ENCODE results near the gene CGGBP1.

CGGBP1 gene

DNA sequence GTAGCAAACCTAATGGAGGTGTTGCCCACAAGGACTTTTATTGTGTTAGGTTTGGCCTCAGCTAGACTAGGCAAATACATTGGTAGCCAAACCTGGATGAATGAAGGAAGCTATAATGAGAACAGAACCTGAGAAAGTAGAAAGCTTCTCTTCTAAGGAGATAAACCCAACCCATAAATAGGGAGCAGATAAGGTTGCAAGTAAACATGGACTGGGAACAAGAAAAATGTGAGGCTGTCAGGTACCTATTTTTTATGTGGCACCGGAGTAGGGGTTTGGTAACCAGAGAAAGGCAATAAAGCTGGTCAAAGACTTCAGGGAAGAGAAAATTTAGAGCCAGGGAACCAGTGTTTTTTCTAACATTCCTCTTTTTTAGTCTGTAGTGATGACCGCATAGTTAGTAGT lies 25.3 kb upstream of the CGGBP1 start:
- no peak overlapping the region for H3K4me3 ChIP-seq (ENCODE audit: low read length)
- H4K5ac ChIP-seq (ENCODE audit: low read length): no peak overlapping the region
- H3K23ac ChIP-seq (ENCODE audit: low read length): no peak overlapping the region
- H3K36me3 ChIP-seq (ENCODE audit: control insufficient read depth, insufficient read depth, low read length): no peaks in the 10 kb centered on the region
- no peak overlapping the region for H2BK15ac ChIP-seq (replicated peaks; ENCODE audit: low read depth)
- no peak overlapping the region for H2BK120ac ChIP-seq (ENCODE audit: low read depth, low read length)
- WGBS (ENCODE audit: extremely low coverage, insufficient coverage, low lambda C conversion rate): no CpG with 5 or more reads among the region's 2 CpGs
- peaks cover 4% of the 10 kb centered on the region for H3K79me2 ChIP-seq (ENCODE audit: control insufficient read depth, insufficient read depth, low read length)
- H3K4me2 ChIP-seq (ENCODE audit: low read length): no peak overlapping the region
- H3K79me1 ChIP-seq (ENCODE audit: low read length): peaks cover 9% of the 10 kb centered on the region
- H3K4me1 ChIP-seq (ENCODE audit: control insufficient read depth, low read depth, low read length): peaks cover 3% of the 10 kb centered on the region
- no peak overlapping the region for H3K18ac ChIP-seq (ENCODE audit: low read length)
- no peak overlapping the region for H3K9ac ChIP-seq (ENCODE audit: low read length)
- no peak overlapping the region for H3K4ac ChIP-seq (ENCODE audit: low read depth, low read length)
- no peak overlapping the region for H3K27ac ChIP-seq (ENCODE audit: low read depth, low read length)
- H2AK5ac ChIP-seq (ENCODE audit: low read length): no peak overlapping the region
- no peak overlapping the region for H3K56ac ChIP-seq (ENCODE audit: low read length)
- DNase-seq: no peak
- no peak overlapping the region for H2BK5ac ChIP-seq (ENCODE audit: low read length)
- H3K27me3 ChIP-seq (ENCODE audit: insufficient read depth, low read length, poor library complexity): no peaks in the 10 kb centered on the region
- no peak overlapping the region for H4K8ac ChIP-seq (ENCODE audit: low read depth, low read length)

DNA sequence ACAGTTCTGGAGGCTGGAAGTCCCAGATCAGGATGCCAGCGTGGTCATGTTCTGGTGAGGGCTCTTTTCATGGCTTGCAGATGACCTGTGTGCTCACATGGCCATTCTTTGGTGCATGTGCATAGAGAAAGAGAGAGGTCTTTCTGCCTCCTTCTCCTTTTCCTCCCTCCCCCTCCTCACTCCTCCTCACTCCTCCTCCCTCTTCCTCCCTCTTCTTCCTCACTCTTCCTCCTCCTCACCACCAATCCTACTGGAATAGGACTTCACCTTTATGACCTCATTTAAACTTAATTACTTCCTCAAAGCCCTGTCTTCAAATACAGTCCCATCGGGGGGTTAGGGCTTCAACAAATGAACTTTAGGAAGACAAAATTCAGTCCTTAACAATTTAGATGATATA lies 24.0 kb upstream of the CGGBP1 start:
- no peak for DNase-seq
- no peak overlapping the region for H4K5ac ChIP-seq (ENCODE audit: low read length)
- H3K4me1 ChIP-seq (ENCODE audit: control insufficient read depth, low read depth, low read length): peaks cover 3% of the 10 kb centered on the region
- no peak overlapping the region for H3K9ac ChIP-seq (ENCODE audit: low read length)
- no peaks in the 10 kb centered on the region for H3K27me3 ChIP-seq (ENCODE audit: insufficient read depth, low read length, poor library complexity)
- no peak overlapping the region for H3K23ac ChIP-seq (ENCODE audit: low read length)
- H3K79me2 ChIP-seq (ENCODE audit: control insufficient read depth, insufficient read depth, low read length): peaks cover 4% of the 10 kb centered on the region
- H3K4me2 ChIP-seq (ENCODE audit: low read length): no peak overlapping the region
- H3K4ac ChIP-seq (ENCODE audit: low read depth, low read length): no peak overlapping the region
- no peak overlapping the region for H4K8ac ChIP-seq (ENCODE audit: low read depth, low read length)
- no peak overlapping the region for H2BK15ac ChIP-seq (replicated peaks; ENCODE audit: low read depth)
- no peak overlapping the region for H3K18ac ChIP-seq (ENCODE audit: low read length)
- H3K36me3 ChIP-seq (ENCODE audit: control insufficient read depth, insufficient read depth, low read length): no peaks in the 10 kb centered on the region
- H3K27ac ChIP-seq (ENCODE audit: low read depth, low read length): no peak overlapping the region
- peaks cover 9% of the 10 kb centered on the region for H3K79me1 ChIP-seq (ENCODE audit: low read length)
- no peak overlapping the region for H3K56ac ChIP-seq (ENCODE audit: low read length)
- H2BK120ac ChIP-seq (ENCODE audit: low read depth, low read length): no peak overlapping the region
- H3K4me3 ChIP-seq (ENCODE audit: low read length): no peak overlapping the region
- no peak overlapping the region for H2AK5ac ChIP-seq (ENCODE audit: low read length)
- no peak overlapping the region for H2BK5ac ChIP-seq (ENCODE audit: low read length)
- no CpG with 5 or more reads among the region's 2 CpGs for WGBS (ENCODE audit: extremely low coverage, insufficient coverage, low lambda C conversion rate)

DNA sequence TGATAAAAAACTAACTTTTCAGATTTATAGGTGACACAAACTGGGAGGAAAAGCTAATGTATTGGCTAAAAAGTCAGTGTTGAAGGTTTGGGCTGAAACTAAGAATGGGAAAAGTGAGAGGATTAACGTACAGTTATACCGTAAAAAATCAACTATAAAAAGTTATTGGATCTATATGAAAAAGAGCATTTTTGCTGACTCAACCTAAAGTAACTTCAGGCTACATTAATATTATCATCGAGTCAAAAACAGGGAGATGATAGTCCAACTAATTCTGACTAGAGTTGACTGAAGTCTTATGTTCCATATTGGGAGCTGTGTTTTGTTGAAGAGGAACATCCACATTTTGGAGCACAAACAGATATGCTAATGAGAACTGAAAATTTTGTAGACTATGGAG lies 20.1 kb upstream of the CGGBP1 start:
- Histone ChIP-seq H3K4me3 (ENCODE audit: low read length) (no peak overlapping the region), H3K4me1 (ENCODE audit: control insufficient read depth, low read depth, low read length) (peaks cover under 1% of the 10 kb centered on the region), H2AK5ac (ENCODE audit: low read length) (no peak overlapping the region)

DNA sequence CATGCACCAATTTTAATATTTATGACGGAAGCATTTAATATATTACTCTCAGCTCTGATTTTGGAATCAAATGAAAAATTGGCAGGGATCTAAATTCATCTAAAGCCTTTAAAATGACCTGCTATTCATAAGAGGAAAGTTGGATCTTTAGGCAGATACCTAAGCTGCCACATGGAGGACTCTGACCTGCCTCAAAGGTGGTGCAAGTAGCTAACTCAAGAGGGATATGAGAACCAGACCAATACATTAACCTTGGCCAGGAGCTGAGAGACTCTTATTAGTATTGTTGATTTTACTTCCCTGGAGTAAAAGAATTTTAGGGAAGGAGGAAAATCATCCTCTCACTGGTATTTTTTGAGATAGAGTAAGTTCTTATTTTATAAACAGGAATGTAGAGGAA lies 17.9 kb upstream of the CGGBP1 start:
- H2BK120ac ChIP-seq (ENCODE audit: low read depth, low read length): no peak overlapping the region
- peaks cover 12% of the 10 kb centered on the region for H3K79me2 ChIP-seq (ENCODE audit: control insufficient read depth, insufficient read depth, low read length)
- H3K79me1 ChIP-seq (ENCODE audit: low read length): peaks cover 12% of the 10 kb centered on the region
- no peak overlapping the region for H3K9ac ChIP-seq (ENCODE audit: low read length)
- no peak overlapping the region for H3K23ac ChIP-seq (ENCODE audit: low read length)
- H3K27ac ChIP-seq (ENCODE audit: low read depth, low read length): no peak overlapping the region
- no CpG with 5 or more reads among the region's 1 CpG for WGBS (ENCODE audit: extremely low coverage, insufficient coverage, low lambda C conversion rate)
- H2AK5ac ChIP-seq (ENCODE audit: low read length): no peak overlapping the region
- no peaks in the 10 kb centered on the region for H3K4me1 ChIP-seq (ENCODE audit: control insufficient read depth, low read depth, low read length)
- no peak overlapping the region for H3K56ac ChIP-seq (ENCODE audit: low read length)
- H2BK15ac ChIP-seq (replicated peaks; ENCODE audit: low read depth): no peak overlapping the region
- H3K4ac ChIP-seq (ENCODE audit: low read depth, low read length): no peak overlapping the region
- no peaks in the 10 kb centered on the region for H3K36me3 ChIP-seq (ENCODE audit: control insufficient read depth, insufficient read depth, low read length)
- no peak overlapping the region for H2BK5ac ChIP-seq (ENCODE audit: low read length)
- H3K18ac ChIP-seq (ENCODE audit: low read length): no peak overlapping the region
- H4K8ac ChIP-seq (ENCODE audit: low read depth, low read length): no peak overlapping the region
- H4K5ac ChIP-seq (ENCODE audit: low read length): no peak overlapping the region
- no peak overlapping the region for H3K4me3 ChIP-seq (ENCODE audit: low read length)
- H3K4me2 ChIP-seq (ENCODE audit: low read length): no peak overlapping the region
- no peaks in the 10 kb centered on the region for H3K27me3 ChIP-seq (ENCODE audit: insufficient read depth, low read length, poor library complexity)
- DNase-seq: no peak

More for the DNA sequence above, 20.1 kb upstream of the CGGBP1 start:
- Histone ChIP-seq H3K9ac (ENCODE audit: low read length) (no peak overlapping the region), H4K8ac (ENCODE audit: low read depth, low read length) (no peak overlapping the region), H2BK5ac (ENCODE audit: low read length) (no peak overlapping the region), H3K23ac (ENCODE audit: low read length) (no peak overlapping the region), H3K36me3 (ENCODE audit: control insufficient read depth, insufficient read depth, low read length) (no peaks in the 10 kb centered on the region), H4K5ac (ENCODE audit: low read length) (no peak overlapping the region), H3K27ac (ENCODE audit: low read depth, low read length) (no peak overlapping the region), H3K18ac (ENCODE audit: low read length) (no peak overlapping the region), H2BK15ac (replicated peaks; ENCODE audit: low read depth) (no peak overlapping the region), H3K4ac (ENCODE audit: low read depth, low read length) (no peak overlapping the region), H3K27me3 (ENCODE audit: insufficient read depth, low read length, poor library complexity) (no peaks in the 10 kb centered on the region), H3K79me2 (ENCODE audit: control insufficient read depth, insufficient read depth, low read length) (peaks cover 8% of the 10 kb centered on the region), H3K79me1 (ENCODE audit: low read length) (peaks cover 11% of the 10 kb centered on the region), H2BK120ac (ENCODE audit: low read depth, low read length) (no peak overlapping the region), H3K4me2 (ENCODE audit: low read length) (no peak overlapping the region), H3K56ac (ENCODE audit: low read length) (no peak overlapping the region)
- DNase-seq: no peak
- WGBS (ENCODE audit: extremely low coverage, insufficient coverage, low lambda C conversion rate): no CpG with 5 or more reads among the region's 3 CpGs

DNA sequence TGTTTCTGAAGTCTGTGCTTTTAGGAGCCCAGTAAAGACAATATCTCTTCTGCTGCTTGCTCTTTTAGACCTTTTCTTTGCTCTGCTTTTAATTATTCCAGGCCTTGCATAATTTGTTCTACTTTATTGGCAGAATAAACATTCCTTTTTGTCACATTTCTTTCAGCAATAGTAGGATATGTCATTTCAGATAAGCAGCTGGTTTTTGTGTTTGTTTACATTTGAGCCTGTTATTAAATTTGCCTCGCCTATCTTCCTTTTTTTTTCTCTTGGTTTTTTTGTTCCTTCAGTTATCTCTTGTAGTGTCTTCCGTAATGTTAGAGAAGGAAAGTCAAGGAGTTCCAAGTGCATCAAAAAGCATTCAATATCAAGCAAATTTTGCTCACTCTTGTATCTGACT lies 16.7 kb upstream of the CGGBP1 start:
- no peak overlapping the region for H3K27ac ChIP-seq (ENCODE audit: low read depth, low read length)
- no peak overlapping the region for H2AK5ac ChIP-seq (ENCODE audit: low read length)
- H3K4me1 ChIP-seq (ENCODE audit: control insufficient read depth, low read depth, low read length): no peaks in the 10 kb centered on the region
- no peak overlapping the region for H3K23ac ChIP-seq (ENCODE audit: low read length)
- H3K18ac ChIP-seq (ENCODE audit: low read length): no peak overlapping the region
- no CpG with 5 or more reads among the region's 2 CpGs for WGBS (ENCODE audit: extremely low coverage, insufficient coverage, low lambda C conversion rate)
- no peak overlapping the region for H4K8ac ChIP-seq (ENCODE audit: low read depth, low read length)
- no peak overlapping the region for H2BK15ac ChIP-seq (replicated peaks; ENCODE audit: low read depth)
- H3K27me3 ChIP-seq (ENCODE audit: insufficient read depth, low read length, poor library complexity): no peaks in the 10 kb centered on the region
- no peaks in the 10 kb centered on the region for H3K36me3 ChIP-seq (ENCODE audit: control insufficient read depth, insufficient read depth, low read length)
- H3K9ac ChIP-seq (ENCODE audit: low read length): no peak overlapping the region
- no peak for DNase-seq
- H3K4me2 ChIP-seq (ENCODE audit: low read length): no peak overlapping the region
- H3K4me3 ChIP-seq (ENCODE audit: low read length): no peak overlapping the region
- no peak overlapping the region for H2BK5ac ChIP-seq (ENCODE audit: low read length)
- no peak overlapping the region for H3K56ac ChIP-seq (ENCODE audit: low read length)
- H3K79me2 ChIP-seq (ENCODE audit: control insufficient read depth, insufficient read depth, low read length): peaks cover 8% of the 10 kb centered on the region
- H2BK120ac ChIP-seq (ENCODE audit: low read depth, low read length): no peak overlapping the region
- no peak overlapping the region for H3K4ac ChIP-seq (ENCODE audit: low read depth, low read length)
- H3K79me1 ChIP-seq (ENCODE audit: low read length): peaks cover 11% of the 10 kb centered on the region
- no peak overlapping the region for H4K5ac ChIP-seq (ENCODE audit: low read length)

DNA sequence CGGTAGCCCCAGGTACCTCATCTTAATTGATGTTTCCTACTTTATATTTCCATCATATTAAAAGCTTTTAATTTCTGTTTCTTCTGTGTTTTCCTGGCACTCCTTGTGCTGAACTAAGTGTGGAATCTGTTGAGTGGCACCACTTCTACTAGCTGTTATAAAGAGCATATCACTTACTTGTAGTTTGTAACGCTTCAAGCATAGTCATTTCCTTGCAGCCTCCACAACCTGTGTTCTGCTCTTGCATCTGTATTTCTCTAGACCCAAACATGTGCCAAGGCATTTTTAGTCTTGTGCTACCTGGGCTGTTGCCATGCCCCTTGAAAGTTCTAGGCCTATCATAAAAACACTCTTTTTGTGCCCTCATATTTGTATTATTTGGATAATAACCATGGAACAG lies 16.3 kb upstream of the CGGBP1 start:
- H3K36me3 ChIP-seq (ENCODE audit: control insufficient read depth, insufficient read depth, low read length): no peaks in the 10 kb centered on the region
- no peak overlapping the region for H2BK120ac ChIP-seq (ENCODE audit: low read depth, low read length)
- no peak overlapping the region for H3K56ac ChIP-seq (ENCODE audit: low read length)
- H3K9ac ChIP-seq (ENCODE audit: low read length): no peak overlapping the region
- no peak overlapping the region for H2AK5ac ChIP-seq (ENCODE audit: low read length)
- H3K27ac ChIP-seq (ENCODE audit: low read depth, low read length): no peak overlapping the region
- H3K23ac ChIP-seq (ENCODE audit: low read length): no peak overlapping the region
- H3K4me2 ChIP-seq (ENCODE audit: low read length): no peak overlapping the region
- H3K79me2 ChIP-seq (ENCODE audit: control insufficient read depth, insufficient read depth, low read length): peaks cover 8% of the 10 kb centered on the region
- H3K4ac ChIP-seq (ENCODE audit: low read depth, low read length): no peak overlapping the region
- DNase-seq: no peak
- no peaks in the 10 kb centered on the region for H3K4me1 ChIP-seq (ENCODE audit: control insufficient read depth, low read depth, low read length)
- peaks cover 11% of the 10 kb centered on the region for H3K79me1 ChIP-seq (ENCODE audit: low read length)
- no peak overlapping the region for H3K4me3 ChIP-seq (ENCODE audit: low read length)
- WGBS (ENCODE audit: extremely low coverage, insufficient coverage, low lambda C conversion rate): no CpG with 5 or more reads among the region's 2 CpGs
- H3K18ac ChIP-seq (ENCODE audit: low read length): no peak overlapping the region
- no peaks in the 10 kb centered on the region for H3K27me3 ChIP-seq (ENCODE audit: insufficient read depth, low read length, poor library complexity)
- H2BK15ac ChIP-seq (replicated peaks; ENCODE audit: low read depth): no peak overlapping the region
- no peak overlapping the region for H4K8ac ChIP-seq (ENCODE audit: low read depth, low read length)
- H2BK5ac ChIP-seq (ENCODE audit: low read length): no peak overlapping the region
- no peak overlapping the region for H4K5ac ChIP-seq (ENCODE audit: low read length)

Measured in mesendoderm (in vitro differentiated cells).